Endometrial microvascular endothelial cells (primary cell): ENCODE results near the gene LPIN1. TPM values are rescaled to one million over a fixed set of nuclear protein-coding genes. Genes with fewer than 3 reads are reported as not detected.

Source experiments
- in situ Hi-C: cut with HindIII; loops from 2 replicates; pipeline ENCODE4 v1.10.0; 2017; ENCODE audit warnings: low sequenced_read_pairs, low pct_unique_long_range_greater_than_20kb; ENCODE audit errors: inconsistent ontology term
- total RNA-seq: library from RNA; depleted of rRNA; stranded (reverse); fragments of >200 nt; gene quantifications from one replicate; pipeline ENCODE4 v1.2.3, GENCODE V29; 2015; ENCODE audit errors: inconsistent ontology term

LPIN1 gene
- total RNA-seq, 1 donor from 2014 or later, result 30.8 TPM

GRCh38 chr2:11865805-11866204 is 119.4 kb downstream of the LPIN1 start:
- in situ Hi-C loops, result loop anchor here (25.0 kb wide), 1 partner anchor 1146 kb away; no protein-coding TSS in a partner anchor

DNA sequence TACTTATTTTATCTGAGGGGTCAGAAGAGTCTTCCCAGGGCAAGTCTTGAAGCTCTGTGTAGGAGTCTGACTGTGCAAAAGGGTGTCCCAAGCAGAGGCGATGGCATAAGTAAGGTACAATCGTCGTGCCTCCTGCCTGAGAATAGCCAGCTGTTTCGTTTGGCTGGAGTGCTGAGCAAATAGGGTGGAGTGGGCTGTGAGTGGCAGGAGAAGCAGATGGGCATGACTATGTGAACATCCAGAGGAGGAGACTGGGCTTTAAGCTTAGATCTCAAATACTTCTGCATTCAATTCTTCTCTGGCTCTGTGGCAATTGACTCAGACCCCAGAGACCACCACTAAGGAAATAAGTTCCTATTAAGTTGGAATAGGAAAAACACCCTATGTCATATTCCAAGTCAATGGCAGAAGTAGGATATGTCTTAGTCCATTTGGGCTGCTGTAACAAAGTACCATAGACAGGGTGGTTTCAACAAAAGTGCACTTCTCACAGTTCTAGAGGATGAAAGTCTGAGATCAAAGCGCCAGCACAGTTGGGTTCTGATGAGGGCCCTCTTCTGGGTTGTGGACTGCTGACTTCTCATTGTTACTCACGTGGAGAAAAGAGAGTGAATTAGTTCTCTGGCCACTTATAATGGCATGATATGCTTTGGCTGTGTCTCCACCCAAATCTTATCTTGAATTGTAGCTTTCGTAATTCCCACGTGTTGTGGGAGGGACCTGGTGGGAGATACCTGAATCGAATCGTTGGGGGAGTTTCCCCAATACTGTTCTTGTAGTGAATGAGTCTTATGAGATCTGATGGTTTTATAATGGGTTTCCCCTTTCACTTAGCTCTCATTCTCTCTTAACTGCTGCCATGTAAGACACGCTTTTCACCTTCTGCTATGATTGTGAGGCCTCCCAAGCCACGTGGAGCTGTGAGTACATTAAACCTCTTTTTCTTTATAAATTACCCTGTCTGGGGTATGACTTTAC is 120.2 kb downstream of the LPIN1 start:
- in situ Hi-C loops, result loop anchor here (25.0 kb wide), 1 partner anchor 1146 kb away; no protein-coding TSS in a partner anchor

- in situ Hi-C loops, result loop anchor here (25.0 kb wide), 1 partner anchor 1144 kb away; no protein-coding TSS in a partner anchor
Measured at GRCh38 chr2:11867926-11868325, 121.5 kb downstream of the LPIN1 start.

DNA sequence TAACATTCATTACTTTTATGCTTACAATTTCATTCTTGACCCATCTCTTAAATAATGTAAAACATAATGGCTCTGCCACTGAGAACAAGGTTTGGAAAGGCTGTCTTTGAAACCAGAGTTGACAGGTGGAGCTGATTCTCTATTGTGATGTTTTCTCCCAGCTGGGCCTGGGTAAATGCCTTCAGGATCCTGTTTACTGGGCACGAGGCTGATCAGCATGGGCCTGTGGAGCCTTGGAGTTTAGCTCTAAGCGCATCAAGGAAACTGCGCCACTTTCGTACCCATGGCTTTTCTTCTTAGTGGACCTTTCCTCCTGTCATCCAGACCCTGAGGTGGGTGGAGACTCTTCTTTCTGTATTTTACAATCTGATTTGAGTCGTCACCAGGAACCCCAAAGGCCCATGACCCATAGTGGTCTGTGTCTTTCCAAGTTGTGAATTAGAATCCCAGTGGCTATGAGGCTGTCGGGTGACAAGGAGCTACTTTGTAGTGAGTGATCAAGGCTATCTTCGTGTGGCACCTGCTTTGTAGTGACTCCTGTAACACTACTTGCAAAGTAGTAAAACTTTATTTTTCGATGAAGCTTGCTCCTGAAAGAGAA is 123.1 kb downstream of the LPIN1 start:
- in situ Hi-C loops, result loop anchor here (25.0 kb wide), 1 partner anchor 1143 kb away; no protein-coding TSS in a partner anchor

DNA sequence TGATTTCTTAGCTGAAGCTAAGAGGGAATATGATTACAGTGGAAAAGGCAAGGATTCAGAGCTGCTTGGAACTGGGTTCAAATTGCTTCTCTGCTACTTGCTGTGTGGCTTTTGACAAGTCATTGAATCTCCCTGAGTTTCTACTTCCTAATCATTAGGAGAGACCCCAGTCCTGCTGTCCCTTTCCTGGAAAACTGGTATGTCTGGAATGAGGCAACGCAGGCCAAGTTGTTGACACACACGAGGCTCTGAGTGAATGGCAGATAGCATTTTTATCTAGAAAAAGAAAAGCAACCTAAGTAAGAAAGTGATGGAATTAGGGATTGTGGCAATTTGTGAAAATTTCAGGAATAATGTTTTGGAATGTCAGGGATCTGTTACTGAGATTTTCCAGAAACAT is 123.6 kb downstream of the LPIN1 start:
- in situ Hi-C loops, result loop anchor here (25.0 kb wide), 1 partner anchor 1142 kb away; no protein-coding TSS in a partner anchor

- in situ Hi-C loops, result loop anchor here (25.0 kb wide), 1 partner anchor 1142 kb away; no protein-coding TSS in a partner anchor
Measured at GRCh38 chr2:11870584-11870983, 124.2 kb downstream of the LPIN1 start.

DNA sequence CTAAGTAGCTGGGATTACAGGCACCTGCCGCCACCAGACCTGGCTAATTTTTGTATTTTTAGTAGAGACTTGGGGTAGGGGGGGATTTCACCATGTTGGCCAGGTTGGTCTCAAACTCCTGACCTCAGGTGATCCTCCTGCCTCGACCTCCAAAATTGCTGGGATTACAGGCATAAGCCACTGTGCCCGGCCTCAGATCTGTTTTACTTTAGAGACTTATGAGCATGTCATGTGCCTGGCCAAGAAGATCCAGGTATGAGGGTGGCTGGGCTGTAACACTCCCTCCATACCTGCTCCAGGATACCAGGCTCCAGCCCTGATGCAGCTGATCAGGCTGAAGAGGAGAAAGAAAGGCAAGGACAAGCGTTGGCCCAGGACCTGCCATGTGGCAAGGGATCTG is 125.0 kb downstream of the LPIN1 start:
- in situ Hi-C loops, result loop anchor here (25.0 kb wide), 1 partner anchor 1141 kb away; no protein-coding TSS in a partner anchor

DNA sequence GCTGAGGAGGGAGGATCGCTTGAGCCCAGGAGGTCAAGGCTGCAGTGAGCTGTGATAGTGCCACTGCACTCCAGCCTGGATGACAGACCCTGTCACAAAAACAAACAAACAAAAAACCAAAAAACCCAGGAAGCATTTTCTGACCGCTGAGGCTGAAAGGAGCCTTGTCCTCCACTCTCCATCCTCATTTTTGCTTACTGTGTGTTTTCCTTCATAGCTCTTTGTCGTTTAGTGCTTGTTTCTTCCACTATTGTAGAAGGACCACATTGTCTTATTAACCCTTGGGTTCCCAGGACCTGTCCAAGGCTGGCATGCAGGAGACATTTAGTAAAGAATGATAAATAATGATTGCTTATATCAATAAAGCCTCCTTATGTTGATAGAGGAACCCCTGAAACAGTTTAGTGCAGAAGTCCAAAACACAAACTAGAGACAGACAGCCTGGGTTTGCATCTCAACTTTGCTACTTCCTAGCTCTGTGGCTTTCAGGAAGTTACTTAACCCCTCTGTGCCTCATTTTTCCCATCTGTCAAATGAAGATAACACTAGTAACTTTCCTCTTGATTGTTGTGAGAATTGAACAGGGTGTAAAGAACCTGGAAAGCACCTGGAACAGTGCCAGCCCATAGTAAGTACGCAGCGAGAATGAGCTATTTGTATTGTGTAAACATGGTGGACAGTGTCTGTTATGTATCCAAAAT is 126.0 kb downstream of the LPIN1 start:
- in situ Hi-C loops, result loop anchor here (25.0 kb wide), 1 partner anchor 1140 kb away; no protein-coding TSS in a partner anchor

GRCh38 chr2:11872948-11873269 is 126.5 kb downstream of the LPIN1 start:
- in situ Hi-C loops, result loop anchor here (25.0 kb wide), 1 partner anchor 1139 kb away; no protein-coding TSS in a partner anchor

GRCh38 chr2:11873356-11874154 is 127.1 kb downstream of the LPIN1 start:
- in situ Hi-C loops, result loop anchor here (25.0 kb wide), 1 partner anchor 1139 kb away; no protein-coding TSS in a partner anchor

- in situ Hi-C loops, result loop anchor here (25.0 kb wide), 1 partner anchor 1137 kb away; no protein-coding TSS in a partner anchor
Measured at GRCh38 chr2:11874861-11875260, 128.4 kb downstream of the LPIN1 start.

- in situ Hi-C loops, result no loop called here
Measured at GRCh38 chr2:11875481-11875880, 129.0 kb downstream of the LPIN1 start.

DNA sequence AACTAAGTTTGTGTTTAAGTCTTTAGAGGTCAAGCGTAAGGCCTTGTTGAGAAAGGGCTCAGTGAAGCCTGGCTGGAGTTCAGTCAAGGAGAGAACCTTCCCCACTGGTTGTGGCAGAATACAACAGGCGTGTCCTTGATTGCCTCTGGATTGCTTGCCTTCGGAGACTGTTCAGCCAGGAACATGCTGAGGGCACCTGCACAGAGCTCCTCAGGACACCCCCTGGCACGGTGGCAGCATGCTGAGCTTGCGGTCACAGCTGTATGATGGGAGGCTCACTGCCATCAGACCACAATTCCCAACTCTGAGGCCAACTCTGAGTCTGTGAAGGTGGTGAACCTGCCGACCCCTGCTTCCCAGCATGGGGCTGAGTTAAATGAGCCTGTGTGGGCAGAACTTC is 130.0 kb downstream of the LPIN1 start:
- in situ Hi-C loops, result no loop called here

DNA sequence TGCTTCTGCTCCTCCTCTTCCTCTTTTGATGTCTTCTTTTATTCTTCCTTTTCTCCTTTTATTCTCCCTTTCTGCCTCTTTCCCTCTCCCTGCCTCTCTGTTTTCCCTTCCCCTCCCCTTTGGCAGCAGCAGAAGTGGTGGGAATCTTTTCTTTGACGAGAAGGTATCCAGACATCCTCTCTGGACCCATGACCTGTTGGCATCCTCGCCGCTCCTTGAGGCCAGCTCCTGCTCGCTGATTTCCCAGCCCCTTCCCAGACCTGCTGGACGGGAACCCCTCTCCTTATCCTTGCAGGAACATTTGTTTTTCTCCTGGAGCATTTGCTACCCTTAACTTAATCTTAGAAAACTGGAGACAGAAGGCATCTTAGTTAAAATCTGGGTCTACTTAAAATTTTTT is 130.5 kb downstream of the LPIN1 start:
- in situ Hi-C loops, result no loop called here

Other genes starting within 250 kb of the LPIN1 start
- gene GREB1, start 212.6 kb upstream of the LPIN1 start, total RNA-seq, result not detected
- not detected for gene NTSR2, start 76.4 kb upstream of the LPIN1 start, total RNA-seq